ENCODE data around the gene G6PC3. TPM values are rescaled to one million over a fixed set of nuclear protein-coding genes. Genes with fewer than 3 reads are reported as not detected.

Gene G6PC3
- total and polyA plus RNA-seq, 10 of the 15 experiments (the other 5 are each of a cell fraction or from before 2014, with no cell fraction given): 13.0 to 93.7 (median 43.0) TPM

DNA sequence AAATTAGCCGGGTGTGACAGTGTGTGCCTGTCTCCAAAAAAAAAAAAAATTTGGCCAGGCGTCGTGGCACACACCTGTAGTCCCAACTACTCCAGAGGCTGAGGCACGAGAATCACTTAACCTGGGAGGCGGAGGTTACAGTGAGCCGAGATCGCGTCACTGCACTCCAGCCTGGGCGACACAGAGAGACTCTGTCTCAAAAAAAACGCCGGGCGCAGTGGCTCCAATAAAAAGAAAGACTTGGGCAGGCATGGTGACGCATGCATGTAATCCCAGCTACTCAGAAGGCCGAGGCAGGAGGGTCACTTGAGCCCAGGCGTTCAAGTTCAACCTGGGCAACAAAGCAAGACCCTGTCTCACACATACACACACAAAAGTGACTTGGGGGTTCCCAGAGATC lies 7.7 kb upstream of the G6PC3 start (continued):
- TF ChIP-seq, protein P1, sequence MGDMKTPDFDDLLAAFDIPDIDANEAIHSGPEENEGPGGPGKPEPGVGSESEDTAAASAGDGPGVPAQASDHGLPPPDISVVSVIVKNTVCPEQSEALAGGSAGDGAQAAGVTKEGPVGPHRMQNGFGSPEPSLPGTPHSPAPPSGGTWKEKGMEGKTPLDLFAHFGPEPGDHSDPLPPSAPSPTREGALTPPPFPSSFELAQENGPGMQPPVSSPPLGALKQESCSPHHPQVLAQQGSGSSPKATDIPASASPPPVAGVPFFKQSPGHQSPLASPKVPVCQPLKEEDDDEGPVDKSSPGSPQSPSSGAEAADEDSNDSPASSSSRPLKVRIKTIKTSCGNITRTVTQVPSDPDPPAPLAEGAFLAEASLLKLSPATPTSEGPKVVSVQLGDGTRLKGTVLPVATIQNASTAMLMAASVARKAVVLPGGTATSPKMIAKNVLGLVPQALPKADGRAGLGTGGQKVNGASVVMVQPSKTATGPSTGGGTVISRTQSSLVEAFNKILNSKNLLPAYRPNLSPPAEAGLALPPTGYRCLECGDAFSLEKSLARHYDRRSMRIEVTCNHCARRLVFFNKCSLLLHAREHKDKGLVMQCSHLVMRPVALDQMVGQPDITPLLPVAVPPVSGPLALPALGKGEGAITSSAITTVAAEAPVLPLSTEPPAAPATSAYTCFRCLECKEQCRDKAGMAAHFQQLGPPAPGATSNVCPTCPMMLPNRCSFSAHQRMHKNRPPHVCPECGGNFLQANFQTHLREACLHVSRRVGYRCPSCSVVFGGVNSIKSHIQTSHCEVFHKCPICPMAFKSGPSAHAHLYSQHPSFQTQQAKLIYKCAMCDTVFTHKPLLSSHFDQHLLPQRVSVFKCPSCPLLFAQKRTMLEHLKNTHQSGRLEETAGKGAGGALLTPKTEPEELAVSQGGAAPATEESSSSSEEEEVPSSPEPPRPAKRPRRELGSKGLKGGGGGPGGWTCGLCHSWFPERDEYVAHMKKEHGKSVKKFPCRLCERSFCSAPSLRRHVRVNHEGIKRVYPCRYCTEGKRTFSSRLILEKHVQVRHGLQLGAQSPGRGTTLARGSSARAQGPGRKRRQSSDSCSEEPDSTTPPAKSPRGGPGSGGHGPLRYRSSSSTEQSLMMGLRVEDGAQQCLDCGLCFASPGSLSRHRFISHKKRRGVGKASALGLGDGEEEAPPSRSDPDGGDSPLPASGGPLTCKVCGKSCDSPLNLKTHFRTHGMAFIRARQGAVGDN (IDR thresholded peaks at IDR 0.05): no peak
- TF ChIP-seq, protein P2, sequence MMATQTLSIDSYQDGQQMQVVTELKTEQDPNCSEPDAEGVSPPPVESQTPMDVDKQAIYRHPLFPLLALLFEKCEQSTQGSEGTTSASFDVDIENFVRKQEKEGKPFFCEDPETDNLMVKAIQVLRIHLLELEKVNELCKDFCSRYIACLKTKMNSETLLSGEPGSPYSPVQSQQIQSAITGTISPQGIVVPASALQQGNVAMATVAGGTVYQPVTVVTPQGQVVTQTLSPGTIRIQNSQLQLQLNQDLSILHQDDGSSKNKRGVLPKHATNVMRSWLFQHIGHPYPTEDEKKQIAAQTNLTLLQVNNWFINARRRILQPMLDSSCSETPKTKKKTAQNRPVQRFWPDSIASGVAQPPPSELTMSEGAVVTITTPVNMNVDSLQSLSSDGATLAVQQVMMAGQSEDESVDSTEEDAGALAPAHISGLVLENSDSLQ (IDR thresholded peaks at IDR 0.05): no peak
- TF ChIP-seq ZNF622 (IDR thresholded peaks at IDR 0.05): no peak
- no peak for TF ChIP-seq CREM (IDR thresholded peaks at IDR 0.05; ENCODE audit: low read depth)
- TF ChIP-seq, protein P3, sequence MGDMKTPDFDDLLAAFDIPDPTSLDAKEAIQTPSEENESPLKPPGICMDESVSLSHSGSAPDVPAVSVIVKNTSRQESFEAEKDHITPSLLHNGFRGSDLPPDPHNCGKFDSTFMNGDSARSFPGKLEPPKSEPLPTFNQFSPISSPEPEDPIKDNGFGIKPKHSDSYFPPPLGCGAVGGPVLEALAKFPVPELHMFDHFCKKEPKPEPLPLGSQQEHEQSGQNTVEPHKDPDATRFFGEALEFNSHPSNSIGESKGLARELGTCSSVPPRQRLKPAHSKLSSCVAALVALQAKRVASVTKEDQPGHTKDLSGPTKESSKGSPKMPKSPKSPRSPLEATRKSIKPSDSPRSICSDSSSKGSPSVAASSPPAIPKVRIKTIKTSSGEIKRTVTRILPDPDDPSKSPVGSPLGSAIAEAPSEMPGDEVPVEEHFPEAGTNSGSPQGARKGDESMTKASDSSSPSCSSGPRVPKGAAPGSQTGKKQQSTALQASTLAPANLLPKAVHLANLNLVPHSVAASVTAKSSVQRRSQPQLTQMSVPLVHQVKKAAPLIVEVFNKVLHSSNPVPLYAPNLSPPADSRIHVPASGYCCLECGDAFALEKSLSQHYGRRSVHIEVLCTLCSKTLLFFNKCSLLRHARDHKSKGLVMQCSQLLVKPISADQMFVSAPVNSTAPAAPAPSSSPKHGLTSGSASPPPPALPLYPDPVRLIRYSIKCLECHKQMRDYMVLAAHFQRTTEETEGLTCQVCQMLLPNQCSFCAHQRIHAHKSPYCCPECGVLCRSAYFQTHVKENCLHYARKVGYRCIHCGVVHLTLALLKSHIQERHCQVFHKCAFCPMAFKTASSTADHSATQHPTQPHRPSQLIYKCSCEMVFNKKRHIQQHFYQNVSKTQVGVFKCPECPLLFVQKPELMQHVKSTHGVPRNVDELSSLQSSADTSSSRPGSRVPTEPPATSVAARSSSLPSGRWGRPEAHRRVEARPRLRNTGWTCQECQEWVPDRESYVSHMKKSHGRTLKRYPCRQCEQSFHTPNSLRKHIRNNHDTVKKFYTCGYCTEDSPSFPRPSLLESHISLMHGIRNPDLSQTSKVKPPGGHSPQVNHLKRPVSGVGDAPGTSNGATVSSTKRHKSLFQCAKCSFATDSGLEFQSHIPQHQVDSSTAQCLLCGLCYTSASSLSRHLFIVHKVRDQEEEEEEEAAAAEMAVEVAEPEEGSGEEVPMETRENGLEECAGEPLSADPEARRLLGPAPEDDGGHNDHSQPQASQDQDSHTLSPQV (IDR thresholded peaks at IDR 0.05): no peak
- no peak for TF ChIP-seq NBN (IDR thresholded peaks at IDR 0.05)
- no peak for TF ChIP-seq IRF4 (IDR thresholded peaks at IDR 0.05; ENCODE audit: low read depth, low read length)
- no peak for TF ChIP-seq RAD21 (IDR thresholded peaks at IDR 0.05; ENCODE audit: insufficient read depth, low read depth, low read length)
- TF ChIP-seq SP1 (IDR thresholded peaks at IDR 0.05; ENCODE audit: low read depth, low read length): no peak
